Breast epithelium (tissue), 4 donors: ENCODE measurements around the gene TMPRSS6. TPM values are rescaled to one million over a fixed set of nuclear protein-coding genes. Genes with fewer than 3 reads are reported as not detected.

Source experiments
- DNase-seq, 2 donors: peaks; one replicate each; pipeline ENCODE4 v3.0.0-alpha.2; 2019; ENCODE audit warnings: low spot score in 2 of 2
- H3K27ac ChIP-seq, 2 donors: fragments of 200-600 bp; sonication (generic) in 1 of 2; one replicate each; pipeline ENCODE4 v1.5.1; 2016 to 2019; ENCODE audit warnings: mild to moderate bottlenecking in 1 of 2
- H3K27me3 ChIP-seq, 2 donors: fragments of 200-600 bp; sonication (generic) in 1 of 2; one replicate each; pipeline versions ENCODE4 v1.5.1 to v1.6.0; 2017 to 2019; ENCODE audit warnings: control low read depth in 1 of 2, mild to moderate bottlenecking in 1 of 2
- H3K36me3 ChIP-seq: fragments of 200-600 bp; one replicate; pipeline ENCODE4 v1.5.1; 2019
- H3K4me1 ChIP-seq, 2 donors: fragments of 200-600 bp; sonication (generic); one replicate each; pipeline ENCODE4 v1.5.1; 2016 to 2019; ENCODE audit warnings: control low read depth in 1 of 2
- H3K4me3 ChIP-seq, 3 donors: fragments of 200-600 bp; sonication (generic); 1 replicate in 2 of 3; 2 replicates in 1 of 3; pipeline ENCODE4 v1.5.1; 2016 to 2019; ENCODE audit warnings: mild to moderate bottlenecking in 3 of 3, moderate library complexity in 2 of 3
- H3K9me3 ChIP-seq, 2 donors: fragments of 200-600 bp; sonication (generic) in 1 of 2; one replicate each; pipeline ENCODE4 v1.5.1; 2016 to 2019; ENCODE audit warnings: control low read depth in 1 of 2
- CTCF ChIP-seq, 3 donors: fragments of 450-650 bp; IDR thresholded peaks; one replicate each; pipeline ENCODE4 v1.5.1; 2016 to 2017; ENCODE audit warnings: antibody characterized with exemption in 3 of 3, mild to moderate bottlenecking in 3 of 3, moderate library complexity in 3 of 3
- POLR2A ChIP-seq: fragments of 450-650 bp; IDR thresholded peaks from one replicate; pipeline ENCODE4 v1.6.1; 2016; ENCODE audit warnings: antibody characterized with exemption, mild to moderate bottlenecking, moderate library complexity
- POLR2AphosphoS5 ChIP-seq, 3 donors: sonication (generic); formaldehyde crosslinking; IDR thresholded peaks; one replicate each; pipeline ENCODE4 v1.6.1; 2017; ENCODE audit warnings: antibody characterized with exemption in 3 of 3
- intact Hi-C: fragments of 100-400 bp; cut with DNase I; formaldehyde crosslinking; loops from one replicate; pipeline ENCODE4 v1.15.1; 2023; ENCODE audit warnings: low total_unique reads
- total RNA-seq, 3 donors: library from RNA; depleted of rRNA; stranded (reverse); fragments of >200 nt; gene quantifications; one replicate each; pipeline ENCODE4 v1.1.0, GENCODE V29; 2016

TMPRSS6 gene
- total RNA-seq, 3 donors from 2014 or later: 0.88 TPM; not detected in 2

- intact Hi-C loops: no loop called here
- TF ChIP-seq CTCF (IDR thresholded peaks at IDR 0.05): no peak
- TF ChIP-seq POLR2A: no peak
- no peak for TF ChIP-seq POLR2AphosphoS5 (IDR thresholded peaks at IDR 0.05)
- Histone ChIP-seq H3K9me3 (no peaks in the 10 kb centered on the region), H3K27me3 (peaks cover 0 to 18% of the 10 kb centered on the region in 2 donors), H3K36me3 (no peaks in the 10 kb centered on the region), H3K4me3 (no peak overlapping the region), H3K4me1 (no peaks in the 10 kb centered on the region), H3K27ac (no peak overlapping the region)
- no peak for DNase-seq
Observed at GRCh38 chr22:37091994-37092393, 17.5 kb downstream of the TMPRSS6 start.

GRCh38 chr22:37090920-37091695 lies 18.4 kb downstream of the TMPRSS6 start:
- H3K4me3 ChIP-seq: no peak overlapping the region
- no peaks in the 10 kb centered on the region for H3K4me1 ChIP-seq
- H3K36me3 ChIP-seq: no peaks in the 10 kb centered on the region
- H3K27ac ChIP-seq: no peak overlapping the region
- H3K9me3 ChIP-seq: no peaks in the 10 kb centered on the region
- TF ChIP-seq CTCF (IDR thresholded peaks at IDR 0.05): no peak
- no peak for TF ChIP-seq POLR2A
- TF ChIP-seq POLR2AphosphoS5 (IDR thresholded peaks at IDR 0.05): no peak
- intact Hi-C loops: no loop called here
- DNase-seq: no peak
- peaks cover 0 to 14% of the 10 kb centered on the region in 2 donors for H3K27me3 ChIP-seq

- no peaks in the 10 kb centered on the region for H3K9me3 ChIP-seq
- H3K36me3 ChIP-seq: no peaks in the 10 kb centered on the region
- no peaks in the 10 kb centered on the region for H3K4me1 ChIP-seq
- H3K27ac ChIP-seq: no peak overlapping the region
- H3K4me3 ChIP-seq: no peak overlapping the region
- TF ChIP-seq POLR2A (no peak), POLR2AphosphoS5 (IDR thresholded peaks at IDR 0.05) (no peak), CTCF (IDR thresholded peaks at IDR 0.05) (no peak)
- no peak for DNase-seq
- intact Hi-C loops: no loop called here
- peaks cover 0 to 6% of the 10 kb centered on the region in 2 donors for H3K27me3 ChIP-seq
Observed at GRCh38 chr22:37089434-37089833, 20.1 kb downstream of the TMPRSS6 start.

DNA sequence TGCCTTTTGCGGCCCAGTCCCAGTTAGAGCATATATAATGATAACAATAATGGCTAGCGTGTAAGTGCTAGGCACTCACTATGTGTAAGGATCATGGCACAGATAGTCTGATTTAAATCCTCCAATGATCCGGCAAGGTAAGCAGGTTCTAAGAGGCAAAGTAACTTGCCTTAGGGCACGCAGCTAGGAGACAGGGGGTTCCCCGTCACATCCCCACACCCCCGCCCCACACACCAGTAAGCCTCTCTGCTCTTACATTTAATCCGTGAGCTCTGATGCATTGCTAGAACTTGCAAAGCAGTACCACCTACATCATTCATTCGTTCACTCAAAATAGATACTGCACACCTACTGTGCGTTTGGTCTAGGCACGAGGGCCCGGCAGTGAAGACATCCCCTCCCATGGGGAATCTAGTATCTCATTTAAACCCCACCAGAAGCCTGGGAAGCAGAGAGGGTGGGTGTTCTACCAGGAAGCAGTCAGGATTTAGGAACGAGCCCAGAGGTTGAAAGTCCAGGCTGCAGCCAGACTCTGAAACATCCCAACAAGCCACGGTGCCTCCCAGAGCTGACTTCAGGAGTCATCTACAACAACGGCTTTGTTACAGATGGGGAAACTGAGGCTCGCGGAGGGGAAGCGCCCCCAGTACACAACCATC lies 20.6 kb downstream of the TMPRSS6 start:
- TF ChIP-seq POLR2AphosphoS5 (IDR thresholded peaks at IDR 0.05) (no peak), CTCF (IDR thresholded peaks at IDR 0.05) (no peak), POLR2A (no peak)
- Histone ChIP-seq H3K27me3 (peaks cover 0 to 6% of the 10 kb centered on the region in 2 donors), H3K36me3 (no peaks in the 10 kb centered on the region), H3K27ac (no peak overlapping the region), H3K4me1 (no peaks in the 10 kb centered on the region), H3K4me3 (no peak overlapping the region), H3K9me3 (no peaks in the 10 kb centered on the region)
- DNase-seq: no peak
- intact Hi-C loops: no loop called here

GRCh38 chr22:37088108-37088605 lies 21.4 kb downstream of the TMPRSS6 start:
- Histone ChIP-seq H3K27ac (no peak overlapping the region), H3K4me3 (no peak overlapping the region), H3K4me1 (no peaks in the 10 kb centered on the region), H3K9me3 (no peaks in the 10 kb centered on the region), H3K36me3 (no peaks in the 10 kb centered on the region), H3K27me3 (peaks cover 0 to 6% of the 10 kb centered on the region in 2 donors)
- TF ChIP-seq CTCF (IDR thresholded peaks at IDR 0.05): no peak
- TF ChIP-seq POLR2A: no peak
- no peak for TF ChIP-seq POLR2AphosphoS5 (IDR thresholded peaks at IDR 0.05)
- no peak for DNase-seq
- intact Hi-C loops: no loop called here
